Upper lobe of right lung (tissue), 1 donor: ENCODE data around the gene TBCD. TPM values are rescaled to one million over a fixed set of nuclear protein-coding genes. Genes with fewer than 3 reads are reported as not detected.

Experiments used
- ATAC-seq: fragments of 200-7000 bp; cut with Tn5 transposase; one replicate; pipeline ENCODE4 v1.9.1; 2020; ENCODE audit warnings: mild to moderate bottlenecking, moderate library complexity
- DNase-seq: peaks from one replicate; pipeline ENCODE4 v3.0.0-alpha.2; 2020
- H3K27ac ChIP-seq: fragments of 200-600 bp; one replicate; pipeline ENCODE4 v1.8.0; 2022
- H3K27me3 ChIP-seq: fragments of 200-600 bp; one replicate; pipeline ENCODE4 v1.8.0; 2022; ENCODE audit warnings: mild to moderate bottlenecking
- H3K36me3 ChIP-seq: fragments of 200-600 bp; one replicate; pipeline ENCODE4 v1.8.0; 2022
- H3K4me1 ChIP-seq: fragments of 200-600 bp; one replicate; pipeline ENCODE4 v1.8.0; 2022
- H3K4me3 ChIP-seq: fragments of 200-600 bp; one replicate; pipeline ENCODE4 v1.8.0; 2022; ENCODE audit warnings: mild to moderate bottlenecking
- H3K9me3 ChIP-seq: fragments of 200-600 bp; one replicate; pipeline ENCODE4 v1.8.0; 2022
- intact Hi-C: fragments of 100-400 bp; cut with DNase I; formaldehyde crosslinking; loops from one replicate; pipeline ENCODE4 v1.11.0; 2022
- total RNA-seq: library from RNA; stranded (reverse); fragmentation: NEBNext Ultra II Directional; extraction: Animal tissue kit (Norgen Biotek cat#: 25700); gene quantifications from one replicate; pipeline ENCODE4 v1.2.1, GENCODE V29; 2021
- TF ChIP-seq, protein P1 (sequence below): fragments of 200-600 bp; IDR thresholded peaks from one replicate; pipeline ENCODE4 v1.8.0; 2022; ENCODE audit warnings: antibody characterized with exemption
- donor health status: DM: no; HTN: yes; CAD: no; lungs with severe emphysema.

Gene TBCD
- total RNA-seq, 1 donor from 2014 or later, result 84.5 TPM

DNA sequence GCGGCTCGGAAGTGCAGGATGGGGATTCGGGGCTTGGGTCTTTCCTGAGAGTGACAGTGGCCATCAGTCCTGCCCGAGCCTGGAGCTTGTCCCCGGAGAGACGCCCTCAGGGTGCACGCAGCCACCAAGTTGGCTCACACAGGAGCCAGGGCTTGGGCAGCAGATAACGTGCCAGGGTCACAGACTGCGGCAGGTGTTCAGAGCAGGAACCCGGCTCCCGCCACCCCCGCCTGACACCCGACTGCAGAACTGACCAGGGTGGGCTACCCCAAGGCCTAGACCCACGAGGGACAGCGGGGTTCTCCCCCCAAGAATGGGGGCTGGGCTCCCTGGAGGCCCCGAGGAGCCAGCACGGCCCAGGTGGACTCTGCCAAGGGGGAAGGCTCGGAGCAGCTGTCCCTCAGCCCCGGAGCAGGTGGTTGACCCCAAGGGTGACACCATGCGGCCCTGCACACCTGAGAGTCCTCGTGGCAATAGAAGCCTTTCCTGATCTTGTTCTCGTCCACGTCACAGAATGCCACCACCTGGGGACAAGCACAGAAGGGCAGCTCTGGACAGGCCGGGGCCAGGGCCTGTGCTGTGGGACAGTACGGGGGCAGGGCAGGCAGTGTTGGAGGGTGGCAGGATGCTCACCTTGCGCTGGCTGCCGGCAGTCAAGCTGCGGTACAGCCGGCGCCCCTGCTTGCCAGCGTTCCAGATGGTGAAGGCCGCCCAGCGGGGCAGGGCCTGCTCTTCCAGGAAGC is 205.0 kb downstream of the TBCD start:
- TF ChIP-seq, protein P1, sequence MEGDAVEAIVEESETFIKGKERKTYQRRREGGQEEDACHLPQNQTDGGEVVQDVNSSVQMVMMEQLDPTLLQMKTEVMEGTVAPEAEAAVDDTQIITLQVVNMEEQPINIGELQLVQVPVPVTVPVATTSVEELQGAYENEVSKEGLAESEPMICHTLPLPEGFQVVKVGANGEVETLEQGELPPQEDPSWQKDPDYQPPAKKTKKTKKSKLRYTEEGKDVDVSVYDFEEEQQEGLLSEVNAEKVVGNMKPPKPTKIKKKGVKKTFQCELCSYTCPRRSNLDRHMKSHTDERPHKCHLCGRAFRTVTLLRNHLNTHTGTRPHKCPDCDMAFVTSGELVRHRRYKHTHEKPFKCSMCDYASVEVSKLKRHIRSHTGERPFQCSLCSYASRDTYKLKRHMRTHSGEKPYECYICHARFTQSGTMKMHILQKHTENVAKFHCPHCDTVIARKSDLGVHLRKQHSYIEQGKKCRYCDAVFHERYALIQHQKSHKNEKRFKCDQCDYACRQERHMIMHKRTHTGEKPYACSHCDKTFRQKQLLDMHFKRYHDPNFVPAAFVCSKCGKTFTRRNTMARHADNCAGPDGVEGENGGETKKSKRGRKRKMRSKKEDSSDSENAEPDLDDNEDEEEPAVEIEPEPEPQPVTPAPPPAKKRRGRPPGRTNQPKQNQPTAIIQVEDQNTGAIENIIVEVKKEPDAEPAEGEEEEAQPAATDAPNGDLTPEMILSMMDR, result no peak
- no peaks in the 10 kb centered on the region for H3K27me3 ChIP-seq
- DNase-seq (peak; percentile 62), ATAC-seq (peak; percentile 21)
- intact Hi-C loops, result no loop called here
- H3K9me3 ChIP-seq, result peaks cover 8% of the 10 kb centered on the region
- no peaks in the 10 kb centered on the region for H3K36me3 ChIP-seq
- no peaks in the 10 kb centered on the region for H3K4me1 ChIP-seq
- no peak overlapping the region for H3K27ac ChIP-seq
- no peak overlapping the region for H3K4me3 ChIP-seq

- intact Hi-C loops, result no loop called here
- no peak for ATAC-seq
These were observed 205.6 kb downstream of the TBCD start for GRCh38 chr17:82957469-82957795.

DNA sequence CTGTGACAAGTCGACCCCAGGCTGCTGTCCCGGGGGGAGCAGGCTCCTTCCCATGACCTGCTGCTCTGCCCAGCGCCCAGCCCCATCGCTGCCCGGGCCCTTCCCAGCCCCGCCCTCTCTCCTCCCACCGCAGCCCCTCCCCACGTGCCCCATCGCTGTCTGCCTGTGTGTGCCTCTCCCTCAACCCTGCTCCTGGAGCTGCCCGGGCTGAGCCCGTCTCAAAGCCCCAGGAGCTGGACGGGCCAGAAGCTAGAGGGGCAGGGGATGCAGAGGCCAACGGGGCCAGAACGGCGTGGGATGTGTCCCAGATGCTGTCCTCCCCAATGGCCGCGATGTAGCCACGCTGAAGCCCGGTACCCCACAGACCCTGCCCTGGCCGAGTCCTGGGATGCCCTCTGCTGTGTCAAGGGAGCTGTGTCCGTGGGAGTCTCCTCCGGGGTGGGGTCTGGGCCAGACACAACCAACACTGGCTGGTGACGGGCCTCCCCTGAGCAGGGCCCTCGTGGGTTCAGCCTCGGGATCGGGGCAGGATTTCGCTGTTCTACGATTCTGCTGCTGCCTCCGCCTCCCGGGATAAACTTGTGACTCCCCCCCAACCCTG is 206.2 kb downstream of the TBCD start:
- H3K36me3 ChIP-seq, result no peaks in the 10 kb centered on the region
- DNase-seq (peak; percentile 58), ATAC-seq (no peak)
- intact Hi-C loops, result no loop called here
- H3K27me3 ChIP-seq, result no peaks in the 10 kb centered on the region
- H3K9me3 ChIP-seq, result peaks cover 5% of the 10 kb centered on the region
- H3K4me3 ChIP-seq, result no peak overlapping the region
- H3K27ac ChIP-seq, result no peak overlapping the region
- TF ChIP-seq, protein P1, result no peak
- H3K4me1 ChIP-seq, result peaks cover 3% of the 10 kb centered on the region

More at GRCh38 chr17:82957469-82957795, 205.6 kb downstream of the TBCD start:
- TF ChIP-seq, protein P1, result no peak
- H3K36me3 ChIP-seq, result no peaks in the 10 kb centered on the region
- no peak overlapping the region for H3K27ac ChIP-seq
- H3K4me3 ChIP-seq, result no peak overlapping the region
- no peaks in the 10 kb centered on the region for H3K4me1 ChIP-seq
- H3K9me3 ChIP-seq, result peaks cover 8% of the 10 kb centered on the region
- DNase-seq, result no peak
- no peaks in the 10 kb centered on the region for H3K27me3 ChIP-seq

DNA sequence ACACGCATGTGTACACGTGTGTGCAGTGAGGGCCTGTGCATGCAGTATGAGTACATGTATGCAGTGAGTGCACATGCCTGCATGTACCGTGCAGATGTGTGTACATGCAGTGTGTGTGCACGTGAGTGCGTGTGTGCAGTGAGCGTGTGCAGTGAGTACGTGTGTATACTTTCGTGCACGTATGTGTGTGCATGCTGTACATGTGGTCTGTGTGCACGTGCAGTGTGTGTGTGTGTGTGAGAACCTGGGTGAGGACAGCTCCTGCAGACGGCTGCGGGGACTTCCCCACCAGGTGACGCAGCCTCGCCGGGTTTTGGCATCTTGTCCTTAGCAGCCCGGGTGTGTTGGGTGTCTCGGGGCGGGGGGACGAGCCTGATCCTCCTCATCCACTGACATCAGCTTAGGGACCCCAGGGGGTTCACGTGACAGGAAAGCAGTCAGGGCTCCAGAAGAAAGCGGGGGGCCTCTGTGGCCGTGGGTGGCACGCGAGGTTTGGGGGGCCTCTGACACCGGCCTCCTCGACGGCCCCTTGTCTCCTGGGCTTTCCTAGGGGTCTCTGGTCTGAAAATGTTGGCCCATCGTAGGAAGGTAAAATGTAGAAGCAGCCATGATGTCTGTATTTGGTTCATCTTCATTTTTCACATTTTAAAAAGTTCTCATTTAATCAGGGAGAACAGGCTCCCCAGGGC is 207.5 kb downstream of the TBCD start:
- DNase-seq (peak; percentile 38), ATAC-seq (no peak)
- no peaks in the 10 kb centered on the region for H3K27me3 ChIP-seq
- H3K4me1 ChIP-seq, result peaks cover 11% of the 10 kb centered on the region
- H3K4me3 ChIP-seq, result no peak overlapping the region
- no peak overlapping the region for H3K27ac ChIP-seq
- intact Hi-C loops, result no loop called here
- TF ChIP-seq, protein P1, result no peak
- no peaks in the 10 kb centered on the region for H3K9me3 ChIP-seq
- no peaks in the 10 kb centered on the region for H3K36me3 ChIP-seq

DNA sequence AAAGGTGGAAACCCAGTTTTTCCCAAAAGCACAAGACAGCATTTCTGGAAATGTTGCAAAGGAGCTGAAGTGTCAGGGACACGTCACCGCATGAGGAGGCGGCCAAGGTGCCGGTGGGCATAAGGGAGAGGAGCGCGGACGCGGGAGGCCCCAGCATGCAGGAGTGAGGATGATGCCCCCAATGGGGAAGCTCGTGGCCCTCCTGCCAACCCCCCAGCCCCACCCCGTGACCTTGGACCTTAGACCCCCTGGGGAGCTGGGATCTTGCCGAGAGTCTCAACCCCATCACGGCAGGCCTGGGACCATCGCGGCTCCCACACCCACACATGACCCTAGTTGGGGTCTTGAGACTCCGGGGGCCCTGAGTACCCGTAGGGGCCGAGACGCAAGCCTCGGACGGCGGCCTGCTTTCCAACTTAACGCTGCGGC is 208.1 kb downstream of the TBCD start:
- Histone ChIP-seq H3K27ac (no peak overlapping the region), H3K4me3 (no peak overlapping the region), H3K4me1 (peaks cover 11% of the 10 kb centered on the region), H3K9me3 (no peaks in the 10 kb centered on the region), H3K36me3 (no peaks in the 10 kb centered on the region), H3K27me3 (no peaks in the 10 kb centered on the region)
- intact Hi-C loops, result no loop called here
- ATAC-seq (no peak), DNase-seq (peak; percentile 60)
- TF ChIP-seq, protein P1, result no peak
